ENCODE data around the gene ZNF548. TPM values are rescaled to one million over a fixed set of nuclear protein-coding genes. Genes with fewer than 3 reads are reported as not detected.
A peak's percentile ranks its signal among the peaks of the same experiment; 100 is the strongest.

Gene ZNF548
- 10 to 100 TPM; 17.4 to 28.4 (median 23.3) TPM for polyA plus RNA-seq (ENCODE audit: low read depth in 6 of 6)

DNA sequence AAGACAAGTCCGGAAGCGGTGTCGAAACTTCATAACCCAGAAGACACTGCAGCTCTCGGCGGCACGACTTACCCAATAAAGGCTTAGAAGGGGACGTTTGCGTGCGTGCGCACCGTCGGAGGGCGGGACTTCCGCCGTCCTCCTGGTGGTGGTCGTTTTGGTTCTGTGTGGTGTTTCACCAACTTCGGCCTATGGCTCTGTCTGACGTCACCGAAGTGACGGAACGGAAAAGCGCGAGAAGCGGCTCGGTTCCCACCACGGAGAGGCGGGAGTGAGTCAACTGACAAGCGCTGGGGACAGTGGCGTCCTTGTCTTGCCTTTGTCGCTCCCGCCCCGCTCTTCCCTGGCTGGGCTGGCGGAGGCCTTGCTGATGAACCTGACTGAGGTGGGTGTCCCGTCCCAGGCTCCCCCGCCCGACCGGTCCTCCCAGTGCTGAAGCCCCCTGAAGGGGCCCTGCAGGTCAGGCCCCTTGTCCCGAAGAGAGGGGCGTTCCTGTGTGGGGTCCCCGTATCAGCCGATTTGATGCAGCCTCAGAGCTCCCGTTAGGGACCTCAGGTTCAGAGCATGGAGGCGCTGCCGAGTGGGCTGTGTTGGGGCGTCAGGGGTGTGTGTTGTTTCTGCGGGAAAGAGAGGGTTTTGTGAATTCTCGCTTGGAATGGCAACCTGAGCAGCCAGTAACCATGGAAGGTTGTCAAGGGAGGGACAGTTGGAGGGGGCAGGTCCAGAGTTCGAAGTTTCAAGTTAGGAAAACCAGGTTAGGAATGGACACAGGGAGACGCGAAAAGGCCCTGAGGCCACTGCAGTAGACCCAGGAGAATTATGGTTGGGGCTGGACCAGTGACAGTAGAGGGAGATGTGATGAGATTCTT is at the start of gene ZNF548:
Gene ZNF548 (plus strand): TSS at position 125 of the 869 bp plus-strand sequence. CDS start 246 bp downstream, at position 371.
- no peaks in the 10 kb centered on the region for H3K27me3 Mint-ChIP-seq
- H3K4me3 Mint-ChIP-seq = peak within 1 kb of the TSS; percentile 88 to 98 (median 95)
- H3K27ac Mint-ChIP-seq = peak within 1 kb of the TSS; percentile 97 to 99 (median 98)
- peaks cover 0 to 2% (median 0%) of the 10 kb centered on the region in 7 donors for H3K9me3 Mint-ChIP-seq
- DNase-seq (peak; percentile 97), ATAC-seq (ENCODE audit: low read depth in 2 of 2) (peak; percentile 92)
- H3K4me1 Mint-ChIP-seq = peaks cover 30 to 53% (median 31%) of the 10 kb centered on the region in 3 donors
- peaks cover 10 to 20% of the 10 kb centered on the region in 2 donors for H3K36me3 Mint-ChIP-seq

DNA sequence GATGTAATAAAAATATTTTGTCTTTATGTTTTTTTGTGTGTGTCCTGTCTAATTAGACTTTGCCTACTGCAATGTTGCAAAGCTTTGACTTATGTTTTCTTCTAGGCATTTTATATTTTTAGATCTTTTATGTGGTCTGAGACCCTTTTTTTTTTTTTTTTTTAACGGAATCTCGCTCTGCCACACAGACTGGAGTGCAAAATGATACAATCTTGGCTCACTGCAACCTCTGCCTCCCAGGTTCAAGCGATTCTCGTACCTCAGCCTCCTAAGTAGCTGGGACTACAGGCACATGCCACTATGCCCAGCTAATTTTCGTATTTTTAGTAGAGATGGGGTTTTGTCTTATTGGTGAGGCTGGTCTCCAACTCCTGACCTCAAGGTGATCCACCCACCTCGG is 47.1 kb upstream of the ZNF548 start:
- DNase-seq (no peak), ATAC-seq (ENCODE audit: low read depth in 2 of 2) (no peak)
- Mint-ChIP-seq H3K36me3 (no peaks in the 10 kb centered on the region), H3K27me3 (peaks cover 0 to 17% (median 5%) of the 10 kb centered on the region in 3 donors), H3K9me3 (peaks cover 0 to 3% (median 0%) of the 10 kb centered on the region in 7 donors), H3K4me1 (no peaks in the 10 kb centered on the region), H3K27ac (no peak overlapping the region), H3K4me3 (no peak overlapping the region)

DNA sequence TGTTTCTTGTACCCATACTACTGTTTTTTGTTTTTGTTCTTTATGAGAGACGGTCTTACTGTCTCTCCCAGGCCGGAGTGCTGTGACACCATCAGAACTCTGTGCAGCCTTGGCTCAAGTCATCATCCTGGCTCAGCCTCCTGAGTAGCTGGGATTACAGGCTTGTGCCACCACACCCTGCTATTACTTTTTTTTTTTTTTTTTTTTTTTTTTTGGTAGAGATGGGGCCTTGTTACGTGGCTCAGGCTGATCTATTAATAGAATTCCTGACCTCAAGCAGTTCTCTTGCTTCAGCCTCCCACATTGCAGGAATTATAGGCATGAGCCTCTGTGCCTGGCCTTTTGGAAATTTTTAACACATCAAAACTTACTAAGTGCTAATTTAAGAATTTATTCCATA is 41.5 kb upstream of the ZNF548 start:
- H3K4me1 Mint-ChIP-seq = peaks cover 24 to 31% (median 29%) of the 10 kb centered on the region in 3 donors
- no peak overlapping the region for H3K4me3 Mint-ChIP-seq
- ATAC-seq (ENCODE audit: low read depth in 2 of 2) (no peak), DNase-seq (no peak)
- no peak overlapping the region for H3K27ac Mint-ChIP-seq
- H3K9me3 Mint-ChIP-seq = peaks cover 0 to 11% (median 1%) of the 10 kb centered on the region in 7 donors
- peaks cover 0 to 17% (median 9%) of the 10 kb centered on the region in 3 donors for H3K27me3 Mint-ChIP-seq
- peaks cover 11 to 12% of the 10 kb centered on the region in 2 donors for H3K36me3 Mint-ChIP-seq

DNA sequence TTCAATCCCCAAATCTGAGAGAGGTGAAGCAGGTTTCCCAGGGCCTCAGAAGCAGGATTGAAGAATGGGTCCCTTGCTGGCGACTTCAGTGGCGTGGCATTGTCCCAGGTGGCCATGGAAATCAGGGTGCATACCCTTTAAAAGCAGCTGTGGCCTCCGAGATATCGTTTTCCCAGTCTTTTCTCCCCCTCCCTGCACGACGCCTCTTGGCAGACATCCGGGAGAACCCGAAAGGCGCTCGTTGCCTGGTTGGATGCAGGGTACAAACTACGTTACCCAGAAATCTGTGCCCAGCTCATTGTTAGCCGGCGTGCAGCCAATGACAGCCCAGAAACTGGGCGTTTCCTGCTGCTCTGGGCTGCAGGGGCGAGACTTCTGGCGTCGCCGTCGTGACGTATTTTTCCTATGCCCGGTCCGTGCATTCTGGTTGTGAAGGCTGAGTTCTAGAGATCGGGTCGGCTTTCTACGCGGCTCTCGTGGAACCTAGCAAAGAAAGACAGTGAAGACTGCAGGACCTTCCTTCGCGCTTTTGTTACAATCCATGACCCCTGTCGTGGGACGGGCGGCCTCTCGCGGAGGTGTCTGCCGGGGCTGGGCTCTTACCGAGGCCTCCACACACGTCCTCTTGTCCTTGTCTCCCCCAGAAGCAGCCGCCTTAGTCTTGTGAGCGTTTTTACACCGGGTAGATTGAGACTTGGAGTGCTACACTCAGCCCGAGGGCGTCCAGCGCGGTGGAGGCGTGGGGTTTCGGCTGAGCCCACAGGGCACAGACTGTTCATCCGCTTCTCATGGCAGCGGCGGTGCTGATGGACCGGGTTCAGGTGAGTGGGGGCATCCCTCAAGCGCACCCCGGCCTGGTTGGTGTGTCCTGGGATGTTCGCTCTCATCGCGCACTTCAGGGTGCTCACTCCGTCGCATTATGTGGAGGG is 38.5 kb upstream of the ZNF548 start, which contains the start of gene ZNF304:
Gene ZNF304 (plus strand): TSS at position 395 of the 929 bp plus-strand sequence. CDS start 394 bp downstream, at position 789.
- peaks cover 0 to 13% (median 9%) of the 10 kb centered on the region in 3 donors for H3K27me3 Mint-ChIP-seq
- H3K9me3 Mint-ChIP-seq = peaks cover 0 to 13% (median 4%) of the 10 kb centered on the region in 7 donors
- H3K4me1 Mint-ChIP-seq = peaks cover 33 to 41% (median 39%) of the 10 kb centered on the region in 3 donors
- DNase-seq = peak; percentile 83
- H3K36me3 Mint-ChIP-seq = peaks cover 26 to 38% of the 10 kb centered on the region in 2 donors
- peak within 1 kb of the TSS; percentile 90 to 99 (median 97) for H3K4me3 Mint-ChIP-seq
- ATAC-seq (ENCODE audit: low read depth in 2 of 2) = peak; percentile 100
- peak within 1 kb of the TSS; percentile 84 to 98 (median 96) for H3K27ac Mint-ChIP-seq

DNA sequence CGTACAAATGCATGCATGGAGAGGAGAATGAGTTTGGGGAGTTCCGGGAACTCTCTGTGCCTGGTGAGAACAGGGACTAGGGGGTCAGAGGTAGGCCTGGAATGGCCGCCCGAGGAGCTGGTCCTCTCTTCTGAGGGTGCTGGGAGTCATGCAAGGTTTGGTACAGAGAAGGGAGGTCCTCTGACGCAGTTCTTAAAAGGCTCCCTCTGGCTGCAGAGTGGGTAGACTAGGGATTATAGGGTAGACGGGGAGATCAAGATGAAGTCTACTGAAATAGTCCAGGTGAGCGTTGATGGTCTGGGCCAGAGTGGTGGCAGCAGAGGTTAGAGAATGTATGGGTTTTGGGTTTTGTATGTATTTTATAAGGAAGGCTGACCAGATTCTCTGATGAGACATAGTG is 37.8 kb upstream of the ZNF548 start:
- Mint-ChIP-seq H3K9me3 (peaks cover 0 to 18% (median 6%) of the 10 kb centered on the region in 7 donors), H3K4me3 (peak overlapping the region; percentile 90 to 99 (median 97)), H3K4me1 (peaks cover 33 to 43% (median 39%) of the 10 kb centered on the region in 3 donors)

DNA sequence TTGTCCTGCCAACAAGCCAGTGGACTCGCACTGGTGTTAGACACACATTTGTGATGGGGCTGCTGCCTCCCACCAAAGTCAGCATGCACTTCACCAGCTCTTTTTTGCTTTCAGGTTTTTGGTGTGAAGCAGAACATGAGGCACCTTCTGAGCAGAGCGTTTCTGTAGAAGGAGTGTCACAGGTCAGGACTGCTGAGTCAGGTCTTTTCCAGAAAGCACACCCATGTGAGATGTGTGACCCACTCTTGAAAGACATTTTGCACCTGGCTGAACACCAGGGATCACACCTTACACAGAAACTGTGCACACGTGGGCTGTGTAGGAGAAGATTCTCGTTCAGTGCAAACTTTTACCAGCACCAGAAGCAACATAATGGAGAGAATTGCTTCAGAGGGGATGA is 33.7 kb upstream of the ZNF548 start:
- Mint-ChIP-seq H3K9me3 (peaks cover 0 to 21% (median 6%) of the 10 kb centered on the region in 7 donors), H3K36me3 (peaks cover 42 to 66% of the 10 kb centered on the region in 2 donors), H3K4me1 (peaks cover 31 to 37% (median 35%) of the 10 kb centered on the region in 3 donors), H3K4me3 (peak overlapping the region in 2 of 8 donors; percentile 11 to 73), H3K27me3 (peaks cover 0 to 2% (median 0%) of the 10 kb centered on the region in 3 donors), H3K27ac (peak overlapping the region in 1 of 6 donors; percentile 49)
- DNase-seq = no peak
- ATAC-seq (ENCODE audit: low read depth in 2 of 2) = no peak

More for the DNA sequence above, 37.8 kb upstream of the ZNF548 start:
- Mint-ChIP-seq H3K27ac (peak overlapping the region in 5 of 6 donors; percentile 84 to 97 (median 95)), H3K36me3 (peaks cover 33 to 45% of the 10 kb centered on the region in 2 donors), H3K27me3 (peaks cover 0 to 8% (median 5%) of the 10 kb centered on the region in 3 donors)
- DNase-seq = no peak
- no peak for ATAC-seq (ENCODE audit: low read depth in 2 of 2)

DNA sequence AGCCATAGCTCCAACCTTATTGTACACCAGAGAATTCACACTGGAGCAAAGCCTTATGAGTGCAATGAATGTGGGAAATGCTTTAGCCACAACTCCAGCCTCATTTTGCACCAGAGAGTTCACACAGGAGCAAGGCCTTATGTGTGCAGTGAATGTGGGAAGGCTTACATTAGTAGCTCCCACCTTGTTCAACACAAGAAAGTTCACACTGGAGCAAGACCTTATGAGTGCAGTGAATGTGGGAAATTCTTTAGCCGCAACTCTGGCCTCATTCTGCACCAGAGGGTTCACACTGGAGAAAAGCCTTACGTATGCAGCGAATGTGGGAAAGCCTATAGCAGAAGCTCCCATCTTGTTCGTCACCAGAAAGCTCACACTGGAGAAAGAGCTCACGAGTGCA is 32.2 kb upstream of the ZNF548 start:
- H3K27me3 Mint-ChIP-seq = no peaks in the 10 kb centered on the region
- ATAC-seq (ENCODE audit: low read depth in 2 of 2) = no peak
- DNase-seq = no peak
- H3K9me3 Mint-ChIP-seq = peaks cover 0 to 20% (median 4%) of the 10 kb centered on the region in 7 donors
- H3K36me3 Mint-ChIP-seq = peaks cover 38 to 62% of the 10 kb centered on the region in 2 donors
- H3K4me3 Mint-ChIP-seq = no peak overlapping the region
- no peak overlapping the region for H3K27ac Mint-ChIP-seq
- peaks cover 16 to 25% (median 20%) of the 10 kb centered on the region in 3 donors for H3K4me1 Mint-ChIP-seq

DNA sequence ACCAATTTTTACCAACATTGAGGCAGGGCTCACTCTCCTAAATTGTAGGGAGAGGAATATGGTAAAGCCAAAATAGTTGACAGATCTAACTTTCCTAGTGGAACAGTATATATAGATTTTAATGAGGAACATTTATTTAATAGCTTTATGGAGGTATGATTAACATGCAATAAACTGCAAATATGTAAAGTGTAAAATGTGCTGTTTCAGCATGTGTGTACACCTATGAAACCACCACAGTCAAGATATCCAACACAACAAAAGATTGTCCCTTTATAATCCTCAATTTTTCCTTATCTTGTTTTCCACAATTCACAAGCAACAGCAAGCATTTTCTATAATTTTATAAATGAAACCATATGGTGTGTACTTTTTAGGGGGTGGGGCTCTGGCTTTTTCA is 30.4 kb upstream of the ZNF548 start:
- Mint-ChIP-seq H3K27ac (peak overlapping the region in 1 of 6 donors; percentile 11), H3K27me3 (no peaks in the 10 kb centered on the region), H3K36me3 (peaks cover 36 to 56% of the 10 kb centered on the region in 2 donors), H3K4me3 (no peak overlapping the region), H3K4me1 (peaks cover 21 to 26% (median 24%) of the 10 kb centered on the region in 3 donors), H3K9me3 (peaks cover 3 to 19% (median 6%) of the 10 kb centered on the region in 7 donors)
- ATAC-seq (ENCODE audit: low read depth in 2 of 2) (no peak), DNase-seq (no peak)

DNA sequence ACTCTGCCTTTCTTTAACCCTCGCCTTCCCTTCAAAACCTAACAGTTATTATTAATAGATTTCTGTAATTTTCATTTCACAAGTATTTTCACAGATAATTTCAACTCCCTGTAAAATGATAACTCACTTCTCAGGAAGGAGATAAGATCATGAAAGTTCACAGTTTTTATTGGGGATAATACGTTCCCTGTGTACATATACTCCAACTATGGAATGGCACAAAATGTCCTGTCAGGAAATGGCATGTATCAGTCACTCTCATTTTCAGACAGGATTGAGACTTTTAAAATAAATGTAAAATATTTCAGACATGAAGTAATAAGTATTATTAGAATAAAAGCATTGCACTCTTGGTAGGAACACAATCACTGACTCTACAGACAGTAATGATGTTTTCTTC is 27.2 kb upstream of the ZNF548 start:
- ATAC-seq (ENCODE audit: low read depth in 2 of 2) (no peak), DNase-seq (no peak)
- peaks cover 0 to 11% (median 3%) of the 10 kb centered on the region in 7 donors for H3K9me3 Mint-ChIP-seq
- H3K27ac Mint-ChIP-seq = peak overlapping the region in 5 of 6 donors; percentile 98 to 99 (median 99)
- H3K36me3 Mint-ChIP-seq = peaks cover 13 to 27% of the 10 kb centered on the region in 2 donors
- H3K4me3 Mint-ChIP-seq = peak overlapping the region in 5 of 8 donors; percentile 94 to 96 (median 95)
- H3K4me1 Mint-ChIP-seq = peaks cover 17 to 27% (median 17%) of the 10 kb centered on the region in 3 donors
- H3K27me3 Mint-ChIP-seq = no peaks in the 10 kb centered on the region

DNA sequence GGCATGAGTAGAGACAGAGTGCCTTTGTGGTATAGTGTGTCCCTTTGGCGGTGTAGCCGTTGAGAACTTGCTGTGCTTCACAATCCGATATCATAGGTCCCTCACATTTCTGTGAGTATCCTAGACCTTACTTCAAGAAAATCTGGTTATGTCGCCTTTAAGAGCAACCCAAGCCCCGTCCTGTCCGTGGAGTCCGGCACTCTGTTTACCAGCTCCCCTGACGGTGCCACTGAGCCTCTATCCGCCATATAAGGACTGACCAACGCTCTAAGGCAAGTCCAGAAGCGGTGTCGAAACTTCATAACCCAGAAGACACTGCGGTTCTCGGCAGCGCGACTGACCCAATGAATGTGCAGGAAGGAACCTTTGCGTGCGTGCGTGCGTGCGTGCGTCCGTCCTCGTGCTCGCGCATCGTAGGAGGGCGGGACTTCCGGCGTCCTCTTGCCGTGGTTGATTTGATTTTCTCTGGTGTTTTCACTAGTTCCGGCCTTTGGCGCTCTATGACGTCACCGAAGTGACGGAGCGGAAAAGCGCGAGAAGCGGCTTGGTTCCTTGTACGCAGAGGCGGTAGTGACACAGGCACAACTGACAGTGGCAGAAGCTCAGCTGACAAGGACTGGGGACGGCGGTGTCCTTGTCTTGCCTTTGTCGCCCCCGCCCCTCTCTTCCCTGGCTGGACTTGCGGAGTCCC is 26.5 kb upstream of the ZNF548 start, which contains the start of the genes TRAPPC2B and ZNF547:
Gene TRAPPC2B (plus strand): TSS at position 555 of the 691 bp plus-strand sequence. CDS start 1,283 bp downstream, outside the sequence.
Gene ZNF547 (plus strand): TSS at position 555 of the 691 bp plus-strand sequence. CDS start 5,005 bp downstream, outside the sequence.
- Mint-ChIP-seq H3K4me3 (peak within 1 kb of the TSS; percentile 84 to 96 (median 94)), H3K36me3 (peaks cover 13 to 20% of the 10 kb centered on the region in 2 donors), H3K27me3 (no peaks in the 10 kb centered on the region), H3K9me3 (peaks cover 0 to 11% (median 3%) of the 10 kb centered on the region in 7 donors), H3K4me1 (peaks cover 17 to 27% (median 17%) of the 10 kb centered on the region in 3 donors), H3K27ac (peak within 1 kb of the TSS; percentile 98 to 99 (median 99))
- DNase-seq (peak; percentile 99), ATAC-seq (ENCODE audit: low read depth in 2 of 2) (peak; percentile 91 to 92)

DNA sequence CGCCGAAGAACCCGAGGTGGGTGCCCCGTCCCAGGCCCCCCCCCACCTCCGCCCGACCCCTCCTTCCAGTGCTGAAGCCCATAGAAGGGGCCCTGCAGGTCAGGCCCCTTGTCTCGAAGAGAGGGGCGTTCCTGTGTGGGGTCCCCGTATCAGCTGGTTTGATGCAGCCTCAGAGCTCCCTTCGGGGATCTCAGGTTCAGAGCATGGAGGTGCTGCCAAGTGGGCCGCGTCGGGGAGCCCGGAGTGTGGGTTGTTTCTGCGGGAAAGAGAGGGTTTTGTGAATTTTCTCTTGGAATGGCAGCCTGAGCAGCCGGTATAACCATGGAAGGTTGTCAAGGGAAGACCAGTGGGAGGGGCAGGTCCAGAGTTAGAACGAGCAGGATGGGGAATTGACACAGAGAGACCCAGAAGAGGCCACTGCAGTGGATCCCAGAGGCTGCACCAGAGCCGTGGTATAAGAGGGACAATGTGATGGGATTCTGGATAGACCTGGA is 25.9 kb upstream of the ZNF548 start:
- Mint-ChIP-seq H3K4me3 (peak overlapping the region; percentile 84 to 96 (median 94)), H3K27me3 (no peaks in the 10 kb centered on the region), H3K4me1 (peaks cover 19 to 28% (median 21%) of the 10 kb centered on the region in 3 donors), H3K36me3 (peaks cover 10 to 20% of the 10 kb centered on the region in 2 donors), H3K27ac (peak overlapping the region; percentile 98 to 99 (median 99)), H3K9me3 (peaks cover 0 to 11% (median 3%) of the 10 kb centered on the region in 7 donors)
- ATAC-seq (ENCODE audit: low read depth in 2 of 2) (peak; percentile 24), DNase-seq (no peak)

Data from naive B cell (primary cell).